Lung (tissue), 12 donors: ENCODE measurements around the gene CENPV. TPM values are rescaled to one million over a fixed set of nuclear protein-coding genes. Genes with fewer than 3 reads are reported as not detected.
"Not testable (repeated sequence)": the region's sequence is repeated elsewhere in the genome, so short reads cannot be mapped to it uniquely, and the experiment has no call there.

Experiments
- ATAC-seq: fragments of 200-7000 bp; cut with Tn5 transposase; one replicate; pipeline ENCODE4 v1.9.1; 2020; ENCODE audit warnings: moderate number of reproducible peaks; ENCODE audit not compliant: insufficient read depth, low FRiP score
- DNase-seq, 3 donors: peaks; one replicate each; pipeline ENCODE4 v3.0.0-alpha.2; 2013 to 2017
- H3K27ac ChIP-seq, 2 donors: one replicate each; pipeline ENCODE4 v1.5.1; 2013; ENCODE audit warnings: mild to moderate bottlenecking in 2 of 2, moderate library complexity in 2 of 2, control low read depth in 1 of 2, inconsistent platforms in 1 of 2, low read depth in 1 of 2, low read length in 1 of 2
- H3K27me3 ChIP-seq, 3 donors: one replicate each; pipeline ENCODE4 v1.5.1; 2013; ENCODE audit warnings: low read length in 2 of 3; ENCODE audit not compliant: control insufficient read depth in 3 of 3, insufficient read depth in 3 of 3
- H3K36me3 ChIP-seq, 4 donors: one replicate each; pipeline ENCODE4 v1.5.1; 2013; ENCODE audit warnings: low read length in 4 of 4, mild to moderate bottlenecking in 1 of 4, moderate library complexity in 1 of 4; ENCODE audit not compliant: control insufficient read depth in 4 of 4, insufficient read depth in 4 of 4
- H3K4me1 ChIP-seq, 5 donors: one replicate each; pipeline ENCODE4 v1.5.1; 2013; ENCODE audit warnings: low read length in 5 of 5, mild to moderate bottlenecking in 2 of 5, moderate library complexity in 1 of 5; ENCODE audit not compliant: control insufficient read depth in 5 of 5, insufficient read depth in 5 of 5
- H3K4me3 ChIP-seq: one replicate; pipeline ENCODE4 v1.5.1; 2013; ENCODE audit warnings: mild to moderate bottlenecking, control low read depth, moderate library complexity
- H3K9ac ChIP-seq, 2 donors: one replicate each; pipeline ENCODE4 v1.5.1; 2013; ENCODE audit warnings: low read length in 2 of 2, control low read depth in 1 of 2; ENCODE audit not compliant: insufficient read depth in 1 of 2
- H3K9me3 ChIP-seq, 4 donors: one replicate each; pipeline ENCODE4 v1.5.1; 2013; ENCODE audit warnings: low read length in 3 of 4, mild to moderate bottlenecking in 1 of 4, moderate library complexity in 1 of 4; ENCODE audit not compliant: control insufficient read depth in 4 of 4, insufficient read depth in 3 of 4
- CTCF ChIP-seq: IDR thresholded peaks from 2 replicates; pipeline ENCODE4 v1.5.1; 2012; ENCODE audit warnings: mild to moderate bottlenecking; ENCODE audit errors: control extremely low read depth, extremely low read depth
- WGBS, 2 donors: extraction: QIAGEN DNeasy Blood & Tissue Kit; methylation state at CpG; one replicate each; pipeline ENCODE4 v1.1.7; 2013; 5-methylcytosine and 5-hydroxymethylcytosine counted together
- polyA plus RNA-seq, 2 donors: library from polyadenylated mRNA; stranded (reverse); fragments of 200-250 nt; gene quantifications; one replicate each; pipeline ENCODE4 v1.2.1, GENCODE V29; 2013
- total RNA-seq, 2 donors: library from RNA; depleted of rRNA in 1 of 2; stranded (reverse); fragments of >200 nt in 1 of 2; gene quantifications; one replicate each; pipeline ENCODE4 v1.2.1, GENCODE V29; 2014 to 2021
- donor health status: control.
- donor health status: control.
- donor health status: Bipolar disorder and iron deficiency.
- donor health status: healthy.
- donor health status: DM: yes; HTN: yes; CAD: no.

Gene CENPV
- total and polyA plus RNA-seq, 4 donors: 10.1 to 16.8 (median 14.5) TPM

GRCh38 chr17:16313139-16314090 is 39.9 kb downstream of the CENPV start:
- Histone ChIP-seq H3K4me3 (no peak overlapping the region), H3K9me3 (no peaks in the 10 kb centered on the region), H3K27me3 (no peaks in the 10 kb centered on the region), H3K27ac (no peak overlapping the region), H3K9ac (no peak overlapping the region), H3K36me3 (peaks cover 0 to 14% (median 7%) of the 10 kb centered on the region in 4 donors), H3K4me1 (peaks cover 0 to 5% (median 0%) of the 10 kb centered on the region in 5 donors)
- 86 to 89% methylated on average over 7 of the region's 7 CpGs for WGBS, 2 donors
- ATAC-seq (no peak), DNase-seq (no peak)
- TF ChIP-seq CTCF: no peak

GRCh38 chr17:16312061-16312460 is 41.2 kb downstream of the CENPV start:
- not testable (repeated sequence) for H3K27me3 ChIP-seq, ATAC-seq, H3K4me1 ChIP-seq, H3K9ac ChIP-seq, H3K27ac ChIP-seq, DNase-seq, H3K4me3 ChIP-seq, H3K9me3 ChIP-seq
- H3K36me3 ChIP-seq: peaks cover 3 to 10% (median 6%) of the 10 kb centered on the region in 4 donors
- 93 to 97% methylated on average over 30 to 34 of the region's 34 CpGs for WGBS, 2 donors

GRCh38 chr17:16306211-16306610 is 47.1 kb downstream of the CENPV start:
- Histone ChIP-seq H3K4me1 (peaks cover 0 to 21% (median 1%) of the 10 kb centered on the region in 5 donors), H3K27ac (no peak overlapping the region), H3K36me3 (peaks cover 0 to 11% (median 5%) of the 10 kb centered on the region in 4 donors), H3K4me3 (no peak overlapping the region), H3K27me3 (no peaks in the 10 kb centered on the region), H3K9me3 (no peaks in the 10 kb centered on the region), H3K9ac (no peak overlapping the region)
- no peak for DNase-seq
- WGBS, 2 donors: 61 to 93% methylated on average over 8 of the region's 8 CpGs
- no peak for ATAC-seq
- TF ChIP-seq CTCF: no peak

GRCh38 chr17:16304830-16305229 is 48.4 kb downstream of the CENPV start:
- Histone ChIP-seq H3K9me3 (no peaks in the 10 kb centered on the region), H3K36me3 (peaks cover 5 to 10% (median 7%) of the 10 kb centered on the region in 4 donors), H3K9ac (no peak overlapping the region), H3K27me3 (no peaks in the 10 kb centered on the region), H3K4me1 (peaks cover 0 to 32% (median 1%) of the 10 kb centered on the region in 5 donors), H3K4me3 (no peak overlapping the region), H3K27ac (no peak overlapping the region)
- peak; percentile 43 to 72 (median 58) for DNase-seq
- WGBS, 2 donors: 72 to 74% methylated on average over 3 of the region's 3 CpGs
- no peak for TF ChIP-seq CTCF
- ATAC-seq: no peak
